HepG2 (cell line): Measurements from ENCODE around the gene SLC2A4. TPM values are rescaled to one million over a fixed set of nuclear protein-coding genes. Genes with fewer than 3 reads are reported as not detected.

ENCODE experiments used
- ERF ChIP-seq: IDR thresholded peaks from 2 replicates; pipeline ENCODE4 v1.6.1; 2018; ENCODE audit warnings: missing biosample characterization, missing genetic modification reagents
- GABPA ChIP-seq, 2 experiments: IDR thresholded peaks; 2 replicates each; pipeline ENCODE4 v1.6.1; 2011 to 2016; ENCODE audit warnings: low read depth in 2 of 2, low read length in 1 of 2, missing biosample characterization in 1 of 2, missing genetic modification characterization in 1 of 2
- HOXA3 ChIP-seq: sonication (generic); formaldehyde crosslinking; IDR thresholded peaks from 2 replicates; pipeline ENCODE4 v1.5.0; 2020; ENCODE audit warnings: missing genetic modification reagents
- PAX8 ChIP-seq: sonication (generic); formaldehyde crosslinking; IDR thresholded peaks from 2 replicates; pipeline ENCODE4 v1.8.0; 2022; ENCODE audit warnings: mild to moderate bottlenecking, missing genetic modification reagents, borderline replicate concordance
- SALL1 ChIP-seq: sonication (generic); formaldehyde crosslinking; IDR thresholded peaks from 2 replicates; pipeline ENCODE4 v1.8.0; 2022; ENCODE audit warnings: mild to moderate bottlenecking, missing genetic modification reagents
- TOE1 ChIP-seq: sonication (generic); formaldehyde crosslinking; IDR thresholded peaks from 2 replicates; pipeline ENCODE4 v1.4.0; 2020; ENCODE audit warnings: mild to moderate bottlenecking, missing genetic modification reagents
- ZNF20 ChIP-seq: sonication (generic); formaldehyde crosslinking; IDR thresholded peaks from 2 replicates; pipeline ENCODE4 v1.4.0; 2020; ENCODE audit warnings: mild to moderate bottlenecking, moderate library complexity, missing genetic modification reagents
- ZNF225 ChIP-seq: sonication (generic); formaldehyde crosslinking; IDR thresholded peaks from 2 replicates; pipeline ENCODE4 v1.4.0; 2020; ENCODE audit warnings: mild to moderate bottlenecking, missing genetic modification reagents
- ZNF407 ChIP-seq: sonication (generic); formaldehyde crosslinking; IDR thresholded peaks from one replicate; pipeline ENCODE4 v1.5.1; 2020; ENCODE audit warnings: mild to moderate bottlenecking, missing genetic modification reagents; ENCODE audit errors: not compliant biosample characterization
- ZNF414 ChIP-seq: sonication (generic); formaldehyde crosslinking; IDR thresholded peaks from 2 replicates; pipeline ENCODE4 v1.5.0; 2020; ENCODE audit warnings: missing genetic modification reagents
- ZNF614 ChIP-seq: IDR thresholded peaks from 2 replicates; pipeline ENCODE4 v1.6.1; 2018; ENCODE audit warnings: missing biosample characterization, missing genetic modification reagents, inconsistent platforms, borderline replicate concordance
- polyA plus RNA-seq, 8 experiments: library from polyadenylated mRNA; depleted of rRNA in 3 of 8; stranded (reverse) in 7 of 8; unstranded in 1 of 8; fragments of >200 nt; fragmentation: Illumina TruSeq in 4 of 8; extraction: Trizol in 4 of 8; gene quantifications; 2 replicates each; pipeline versions ENCODE4 v1.2.1 to v1.2.3, GENCODE V29; 2011 to 2016; ENCODE audit warnings: low read depth in 4 of 8, missing spikeins in 1 of 8, mixed read lengths in 1 of 8; ENCODE audit not compliant: insufficient read depth in 1 of 8
- total RNA-seq, 5 experiments: library from RNA; depleted of rRNA; stranded (reverse); fragments of >200 nt; fragmentation: Illumina TruSeq; extraction: Trizol; gene quantifications; 2 replicates each; pipeline ENCODE4 v1.2.3, GENCODE V29; 2016; ENCODE audit warnings: low read depth in 1 of 5
- TF ChIP-seq, protein P1 (sequence below): sonication (generic); formaldehyde crosslinking; IDR thresholded peaks from 2 replicates; pipeline ENCODE4 v1.5.1; 2020; ENCODE audit warnings: mild to moderate bottlenecking, missing genetic modification reagents, moderate library complexity

The SLC2A4 gene
- total and polyA plus RNA-seq, 2 of the 13 experiments (the other 11 are each of a cell fraction or from before 2014, with no cell fraction given), result 4.9 to 5.8 TPM

GRCh38 chr17:7237761-7238419 lies 43.6 kb upstream of the SLC2A4 start (continued):
- TF ChIP-seq ZNF407 (no peak), ZNF225 (no peak), GABPA (IDR thresholded peaks at IDR 0.05; ENCODE audit: low read depth, low read length) (no peak), GABPA (CRISPR knock-in tag; IDR thresholded peaks at IDR 0.05; ENCODE audit: low read depth) (no peak), ZNF414 (CRISPR knock-in tag) (no peak), TOE1 (CRISPR knock-in tag) (no peak), ERF (CRISPR knock-in tag) (peak; percentile 14; the same call in 1 of the 2 replicates), SALL1 (peak; percentile 48; the same call in 1 of the 2 replicates), HOXA3 (CRISPR knock-in tag) (peak; percentile 54), ZNF20 (CRISPR knock-in tag) (no peak), PAX8 (CRISPR knock-in tag) (no peak), ZNF614 (CRISPR knock-in tag) (no peak)
- TF ChIP-seq, protein P1, sequence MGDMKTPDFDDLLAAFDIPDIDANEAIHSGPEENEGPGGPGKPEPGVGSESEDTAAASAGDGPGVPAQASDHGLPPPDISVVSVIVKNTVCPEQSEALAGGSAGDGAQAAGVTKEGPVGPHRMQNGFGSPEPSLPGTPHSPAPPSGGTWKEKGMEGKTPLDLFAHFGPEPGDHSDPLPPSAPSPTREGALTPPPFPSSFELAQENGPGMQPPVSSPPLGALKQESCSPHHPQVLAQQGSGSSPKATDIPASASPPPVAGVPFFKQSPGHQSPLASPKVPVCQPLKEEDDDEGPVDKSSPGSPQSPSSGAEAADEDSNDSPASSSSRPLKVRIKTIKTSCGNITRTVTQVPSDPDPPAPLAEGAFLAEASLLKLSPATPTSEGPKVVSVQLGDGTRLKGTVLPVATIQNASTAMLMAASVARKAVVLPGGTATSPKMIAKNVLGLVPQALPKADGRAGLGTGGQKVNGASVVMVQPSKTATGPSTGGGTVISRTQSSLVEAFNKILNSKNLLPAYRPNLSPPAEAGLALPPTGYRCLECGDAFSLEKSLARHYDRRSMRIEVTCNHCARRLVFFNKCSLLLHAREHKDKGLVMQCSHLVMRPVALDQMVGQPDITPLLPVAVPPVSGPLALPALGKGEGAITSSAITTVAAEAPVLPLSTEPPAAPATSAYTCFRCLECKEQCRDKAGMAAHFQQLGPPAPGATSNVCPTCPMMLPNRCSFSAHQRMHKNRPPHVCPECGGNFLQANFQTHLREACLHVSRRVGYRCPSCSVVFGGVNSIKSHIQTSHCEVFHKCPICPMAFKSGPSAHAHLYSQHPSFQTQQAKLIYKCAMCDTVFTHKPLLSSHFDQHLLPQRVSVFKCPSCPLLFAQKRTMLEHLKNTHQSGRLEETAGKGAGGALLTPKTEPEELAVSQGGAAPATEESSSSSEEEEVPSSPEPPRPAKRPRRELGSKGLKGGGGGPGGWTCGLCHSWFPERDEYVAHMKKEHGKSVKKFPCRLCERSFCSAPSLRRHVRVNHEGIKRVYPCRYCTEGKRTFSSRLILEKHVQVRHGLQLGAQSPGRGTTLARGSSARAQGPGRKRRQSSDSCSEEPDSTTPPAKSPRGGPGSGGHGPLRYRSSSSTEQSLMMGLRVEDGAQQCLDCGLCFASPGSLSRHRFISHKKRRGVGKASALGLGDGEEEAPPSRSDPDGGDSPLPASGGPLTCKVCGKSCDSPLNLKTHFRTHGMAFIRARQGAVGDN (CRISPR knock-in tag), result peak; percentile 59
